Endothelial cell of umbilical vein (primary cell): Measurements from ENCODE around the gene DUSP11. TPM values are rescaled to one million over a fixed set of nuclear protein-coding genes. Genes with fewer than 3 reads are reported as not detected.

Source experiments
- BruUV-seq: library from RNA; stranded (reverse); fragments of 400-500 nt; replicated peaks from 2 replicates; lab custom pipeline; 2021; lab: Mats Ljungman, UMichigan
- CTCF ChIA-PET: fragments of 300-600, 350-600 bp; sonication (Branson Sonifier 250); formaldehyde crosslinking; loops from one replicate; lab custom pipeline; 2021; ENCODE audit warnings: antibody characterized with exemption, inconsistent platforms; lab: Charles Lee
- POLR2A ChIA-PET: fragments of 300-600, 350-600 bp; sonication (Branson Sonifier 250); formaldehyde crosslinking; loops from one replicate; lab custom pipeline; 2021; ENCODE audit warnings: antibody characterized with exemption, inconsistent platforms; lab: Charles Lee
- DNase-seq: peaks from one replicate; pipeline ENCODE4 v3.0.0-alpha.2; 2011; ENCODE audit warnings: low read depth, low spot score
- FAIRE-seq: peaks from 2 replicates; lab custom pipeline; 2011; peaks lifted over from hg19 to GRCh38; lab: Jason Lieb, UNC
- H2AFZ ChIP-seq: 2 replicates; pipeline ENCODE4 v1.6.0; 2012; ENCODE audit warnings: low read depth, low read length, control low read depth, inconsistent platforms
- H3K27ac ChIP-seq: 2 replicates; pipeline ENCODE4 v1.5.1; 2011; ENCODE audit warnings: low read depth, mild to moderate bottlenecking, control low read depth, low read length, moderate library complexity; ENCODE audit not compliant: insufficient read depth
- H3K27me3 ChIP-seq, 2 experiments: 2 replicates each; pipeline versions ENCODE4 v1.6.0 to v1.6.1; 2011; ENCODE audit warnings: low read length in 2 of 2, mixed read lengths in 1 of 2; ENCODE audit not compliant: control insufficient read depth in 2 of 2, insufficient read depth in 2 of 2
- H3K36me3 ChIP-seq, 2 experiments: 2 replicates in 1 of 2; 3 replicates in 1 of 2; pipeline ENCODE4 v1.5.1; 2011; ENCODE audit warnings: low read length in 2 of 2, mild to moderate bottlenecking in 1 of 2, moderate library complexity in 1 of 2; ENCODE audit not compliant: control insufficient read depth in 2 of 2, insufficient read depth in 2 of 2; ENCODE audit errors: extremely low read depth in 1 of 2
- H3K4me1 ChIP-seq: 3 replicates; pipeline ENCODE4 v1.5.1; 2011; ENCODE audit warnings: mild to moderate bottlenecking, low read length; ENCODE audit not compliant: control insufficient read depth, insufficient read depth; ENCODE audit errors: extremely low read depth
- H3K4me2 ChIP-seq: 2 replicates; pipeline ENCODE4 v1.6.1; 2011; ENCODE audit warnings: low read length, control low read depth, mixed read lengths; ENCODE audit not compliant: insufficient read depth
- H3K4me3 ChIP-seq, 3 experiments: fragments of 200-600 bp in 1 of 3; sonication (generic), shearing (Covaris generic) in 1 of 3; replicated peaks in 1 of 3; 2 replicates each; pipeline ENCODE4 v1.5.1; 2011 to 2016; ENCODE audit warnings: control low read depth in 3 of 3, low read length in 3 of 3, mild to moderate bottlenecking in 2 of 3, inconsistent platforms in 1 of 3, low read depth in 1 of 3, moderate library complexity in 1 of 3; ENCODE audit not compliant: insufficient read depth in 1 of 3
- H3K79me2 ChIP-seq: 2 replicates; pipeline ENCODE4 v1.6.0; 2012; ENCODE audit warnings: low read length, inconsistent platforms; ENCODE audit not compliant: control insufficient read depth, insufficient read depth
- H3K9ac ChIP-seq: replicated peaks from 2 replicates; pipeline ENCODE3; 2011; ENCODE audit warnings: low read length, control low read depth; ENCODE audit not compliant: insufficient read depth; ENCODE audit errors: extremely low read depth
- H3K9me1 ChIP-seq: replicated peaks from 3 replicates; pipeline ENCODE4 v1.6.0; 2011; ENCODE audit warnings: mild to moderate bottlenecking, low read length; ENCODE audit not compliant: control insufficient read depth, insufficient read depth; ENCODE audit errors: extremely low read depth
- H3K9me3 ChIP-seq: replicated peaks from 2 replicates; pipeline ENCODE4 v1.5.1; 2012; ENCODE audit warnings: low read length, inconsistent platforms; ENCODE audit not compliant: control insufficient read depth, insufficient read depth
- H4K20me1 ChIP-seq: replicated peaks from 2 replicates; pipeline ENCODE3; 2011; ENCODE audit warnings: mild to moderate bottlenecking, low read length; ENCODE audit not compliant: control insufficient read depth, insufficient read depth; ENCODE audit errors: extremely low read depth
- EZH2 ChIP-seq: IDR thresholded peaks from 2 replicates; pipeline ENCODE4 v1.6.1; 2012; ENCODE audit warnings: borderline replicate concordance, low read depth, mild to moderate bottlenecking, moderate library complexity, low read length, inconsistent platforms; ENCODE audit not compliant: severe bottlenecking
- FOS ChIP-seq: IDR thresholded peaks from 2 replicates; pipeline ENCODE4 v1.6.1; 2011; ENCODE audit warnings: mild to moderate bottlenecking, low read length, moderate library complexity, borderline replicate concordance; ENCODE audit not compliant: insufficient read depth
- GATA2 ChIP-seq: IDR thresholded peaks from 2 replicates; pipeline ENCODE4 v1.7.0; 2011; ENCODE audit warnings: low read depth, mild to moderate bottlenecking, moderate library complexity, mixed read lengths, low read length; ENCODE audit not compliant: insufficient read length, insufficient read depth
- JUN ChIP-seq: IDR thresholded peaks from 2 replicates; pipeline ENCODE4 v1.6.1; 2011; ENCODE audit warnings: borderline replicate concordance, low read depth; ENCODE audit not compliant: insufficient read length, insufficient read depth
- MAX ChIP-seq: IDR thresholded peaks from 2 replicates; pipeline ENCODE4 v1.6.1; 2011; ENCODE audit not compliant: insufficient read depth, insufficient read length
- POLR2A ChIP-seq: IDR thresholded peaks from 2 replicates; pipeline ENCODE4 v1.6.1; 2012; ENCODE audit warnings: low read depth, mild to moderate bottlenecking, control low read depth, low read length
- POLR2AphosphoS5 ChIP-seq: IDR thresholded peaks from 2 replicates; pipeline ENCODE4 v1.6.1; 2012; ENCODE audit warnings: low read depth, mild to moderate bottlenecking, control low read depth, low read length, moderate library complexity; ENCODE audit not compliant: insufficient read depth
- dilution Hi-C: fragments of 300-500 bp; cut with MboI; formaldehyde crosslinking; loops from one replicate; pipeline ENCODE4 v1.15.0; 2019; ENCODE audit warnings: low sequenced_read_pairs; ENCODE audit not compliant: extremely low pct_ligation_motif_present
- intact Hi-C: fragments of 100-400 bp; cut with micrococcal nuclease; formaldehyde crosslinking; loops from one replicate; pipeline ENCODE4 v1.10.0; 2022
- polyA plus RNA-seq, 4 experiments: library from polyadenylated mRNA; depleted of rRNA in 3 of 4; stranded (reverse) in 3 of 4; unstranded in 1 of 4; fragments of >200 nt; gene quantifications; 2 replicates each; pipeline versions ENCODE4 v1.2.1 to v1.2.3, GENCODE V29; 2011 to 2012; ENCODE audit warnings: missing spikeins in 1 of 4
- total RNA-seq: library from RNA; stranded (reverse); gene quantifications from 2 replicates; pipeline ENCODE4 v1.2.3, GENCODE V29; 2021
- TF ChIP-seq, protein P1 (sequence below), 2 donors: IDR thresholded peaks; 1 replicate in 1 of 2; 2 replicates in 1 of 2; pipeline ENCODE4 v1.5.1; 2011; ENCODE audit warnings: low read length in 2 of 2, mild to moderate bottlenecking in 2 of 2, moderate library complexity in 2 of 2, control low read depth in 1 of 2, inconsistent platforms in 1 of 2, low read depth in 1 of 2; ENCODE audit not compliant: insufficient read depth in 1 of 2; ENCODE audit errors: extremely low read depth in 1 of 2

Gene DUSP11
- total and polyA plus RNA-seq, 2 donors (not counting 3 experiments of a cell fraction or from before 2014, with no cell fraction given): 18.6 to 27.0 TPM

GRCh38 chr2:73746015-73746876, 33.7 kb downstream of the DUSP11 start:
- intact Hi-C loops: loop anchor here (1.0 kb wide), 2 partner anchors 9 to 34 kb away; partner anchors contain the start of genes DUSP11 and TPRKB
- Histone ChIP-seq H3K36me3 (no peaks in the 10 kb centered on the region), H3K27me3 (no peaks in the 10 kb centered on the region), H3K27ac (peak overlapping the region; percentile 91), H3K79me2 (no peaks in the 10 kb centered on the region), H3K4me3 (no peak overlapping the region), H4K20me1 (no peaks in the 10 kb centered on the region), H3K9ac (peak overlapping the region; percentile 43), H2AFZ (peak overlapping the region; percentile 45), H3K4me2 (peak overlapping the region; percentile 66), H3K9me3 (no peaks in the 10 kb centered on the region), H3K9me1 (no peaks in the 10 kb centered on the region), H3K4me1 (peaks cover 17% of the 10 kb centered on the region)
- CTCF ChIA-PET: interaction anchor here (0.6 to 2.0 kb wide), 6 partner anchors 8 to 840 kb away, joined by 3 to 9 read pairs (median 3); partner anchors contain the start of gene TPRKB
- POLR2A ChIA-PET: interaction anchor here (2.0 kb wide), 1 partner anchor 9 kb away, joined by 11 read pairs; the partner anchor contains the start of gene TPRKB
- BruUV-seq: no TSS peak
- DNase-seq: peak; percentile 94
- peak; percentile 94 for FAIRE-seq
- TF ChIP-seq EZH2: no peak
- peak; percentile 44 for TF ChIP-seq GATA2
- TF ChIP-seq, protein P1, sequence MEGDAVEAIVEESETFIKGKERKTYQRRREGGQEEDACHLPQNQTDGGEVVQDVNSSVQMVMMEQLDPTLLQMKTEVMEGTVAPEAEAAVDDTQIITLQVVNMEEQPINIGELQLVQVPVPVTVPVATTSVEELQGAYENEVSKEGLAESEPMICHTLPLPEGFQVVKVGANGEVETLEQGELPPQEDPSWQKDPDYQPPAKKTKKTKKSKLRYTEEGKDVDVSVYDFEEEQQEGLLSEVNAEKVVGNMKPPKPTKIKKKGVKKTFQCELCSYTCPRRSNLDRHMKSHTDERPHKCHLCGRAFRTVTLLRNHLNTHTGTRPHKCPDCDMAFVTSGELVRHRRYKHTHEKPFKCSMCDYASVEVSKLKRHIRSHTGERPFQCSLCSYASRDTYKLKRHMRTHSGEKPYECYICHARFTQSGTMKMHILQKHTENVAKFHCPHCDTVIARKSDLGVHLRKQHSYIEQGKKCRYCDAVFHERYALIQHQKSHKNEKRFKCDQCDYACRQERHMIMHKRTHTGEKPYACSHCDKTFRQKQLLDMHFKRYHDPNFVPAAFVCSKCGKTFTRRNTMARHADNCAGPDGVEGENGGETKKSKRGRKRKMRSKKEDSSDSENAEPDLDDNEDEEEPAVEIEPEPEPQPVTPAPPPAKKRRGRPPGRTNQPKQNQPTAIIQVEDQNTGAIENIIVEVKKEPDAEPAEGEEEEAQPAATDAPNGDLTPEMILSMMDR (IDR thresholded peaks at IDR 0.05; ENCODE audit: extremely low read depth in 1 of 2, insufficient read depth in 1 of 2, low read depth in 1 of 2, low read length in 2 of 2): peak; percentile 14 to 30
- TF ChIP-seq POLR2AphosphoS5: peak; percentile 47
- peak; percentile 29 for TF ChIP-seq MAX
- no peak for TF ChIP-seq JUN
- TF ChIP-seq POLR2A: no peak
- no peak for TF ChIP-seq FOS
- dilution Hi-C loops: no loop called here
